Hair follicle dermal papilla cell (primary cell): ENCODE data around the gene RASSF1. TPM values are rescaled to one million over a fixed set of nuclear protein-coding genes. Genes with fewer than 3 reads are reported as not detected.

Experiments
- total RNA-seq: library from RNA; depleted of rRNA; stranded (reverse); fragments of >200 nt; gene quantifications from 2 replicates; pipeline ENCODE4 v1.2.3, GENCODE V29; 2012

RASSF1 gene
- total RNA-seq, result 30.8 and 37.2 TPM in 2 replicates

GRCh38 chr3:50340448-50341329 lies at the start of gene RASSF1:
Gene RASSF1, minus strand, starts transcription at chr3:50340836. Its CDS starts 31 bp downstream, at chr3:50340805.

GRCh38 chr3:50358911-50359759 lies 18.5 kb upstream of the RASSF1 start, which contains the start of gene TMEM115:
Gene TMEM115, minus strand, starts transcription at chr3:50359521. Its CDS starts 458 bp downstream, at chr3:50359063.

GRCh38 chr3:50350527-50351322 lies 10.1 kb upstream of the RASSF1 start, which contains the start of the genes CYB561D2 and NPRL2:
Gene CYB561D2, plus strand, starts transcription at chr3:50350862. Its CDS starts 572 bp downstream, at chr3:50351434.
Gene NPRL2, minus strand, starts transcription at chr3:50350775. Its CDS starts 123 bp downstream, at chr3:50350652.

GRCh38 chr3:50345586-50346234 lies 5.1 kb upstream of the RASSF1 start, which contains the start of gene ZMYND10:
Gene ZMYND10, minus strand, starts transcription at chr3:50345732. Its CDS starts 153 bp downstream, at chr3:50345579.

GRCh38 chr3:50327943-50328691 lies 12.5 kb downstream of the RASSF1 start, which contains the start of gene TUSC2:
Gene TUSC2, minus strand, starts transcription at chr3:50328223. Its CDS starts 124 bp downstream, at chr3:50328099.

GRCh38 chr3:50322386-50323091 lies 18.1 kb downstream of the RASSF1 start, which contains the start of gene HYAL2:
Gene HYAL2, minus strand, starts transcription at chr3:50322745. Its CDS starts 2,256 bp downstream, at chr3:50320489.

GRCh38 chr3:50303013-50303815 lies 37.4 kb downstream of the RASSF1 start, which contains the start of gene HYAL1:
Gene HYAL1, minus strand, starts transcription at chr3:50303574. Its CDS starts 618 bp downstream, at chr3:50302956.

GRCh38 chr3:50298836-50299637 lies 41.6 kb downstream of the RASSF1 start, which contains the start of the genes HYAL3 and NAA80:
Gene HYAL3, minus strand, starts transcription at chr3:50299405. Its CDS starts 3,803 bp downstream, at chr3:50295602.
Gene NAA80, minus strand, starts transcription at chr3:50299405. Its CDS starts 1,942 bp downstream, at chr3:50297463.

GRCh38 chr3:50292159-50293078 lies 48.2 kb downstream of the RASSF1 start, which contains the start of gene IFRD2:
Gene IFRD2, minus strand, starts transcription at chr3:50292429. Its CDS starts 155 bp downstream, at chr3:50292274.

Other genes starting within 250 kb of the RASSF1 start
- 3.6 and 4.5 TPM in 2 replicates for gene SEMA3F, start 185.5 kb downstream of the RASSF1 start, total RNA-seq
- gene GNAT1, start 149.2 kb downstream of the RASSF1 start, total RNA-seq, result not detected in 2 replicates
- not detected in 2 replicates for gene SLC38A3, start 135.6 kb downstream of the RASSF1 start, total RNA-seq
- 387 and 426 TPM in 2 replicates for gene GNAI2, start 104.6 kb downstream of the RASSF1 start, total RNA-seq
- gene SEMA3B, start 71.7 kb downstream of the RASSF1 start, total RNA-seq, result 2.4 and 4.6 TPM in 2 replicates
- not detected in 2 replicates for gene LSMEM2, start 61.7 kb downstream of the RASSF1 start, total RNA-seq
- gene IFRD2, start 48.4 kb downstream of the RASSF1 start, total RNA-seq, result 48.2 and 49.1 TPM in 2 replicates
- 2.1 and 3.8 TPM in 2 replicates for gene HYAL3, start 41.4 kb downstream of the RASSF1 start, total RNA-seq
- gene NAA80, start 41.4 kb downstream of the RASSF1 start, total RNA-seq, result 7.6 and 9.4 TPM in 2 replicates
- gene HYAL1, start 37.3 kb downstream of the RASSF1 start, total RNA-seq, result 0.49 and 0.65 TPM in 2 replicates
- 35.0 and 37.5 TPM in 2 replicates for gene HYAL2, start 18.1 kb downstream of the RASSF1 start, total RNA-seq
- gene TUSC2, start 12.6 kb downstream of the RASSF1 start, total RNA-seq, result 13.8 and 15.9 TPM in 2 replicates
- 0.65 and 2.1 TPM in 2 replicates for gene ZMYND10, start 4.9 kb upstream of the RASSF1 start, total RNA-seq
- 19.1 TPM in 2 replicates for gene NPRL2, start 9.9 kb upstream of the RASSF1 start, total RNA-seq
- gene CYB561D2, start 10.0 kb upstream of the RASSF1 start, total RNA-seq, result 19.1 and 21.9 TPM in 2 replicates
- 70.3 and 75.8 TPM in 2 replicates for gene TMEM115, start 18.7 kb upstream of the RASSF1 start, total RNA-seq
- 0.12 TPM in 1 of 2 replicates, not detected in the other for gene CACNA2D2, start 162.8 kb upstream of the RASSF1 start, total RNA-seq
- gene C3orf18, start 226.9 kb upstream of the RASSF1 start, total RNA-seq, result 28.6 and 35.6 TPM in 2 replicates
- 13.3 and 16.6 TPM in 2 replicates for gene HEMK1, start 228.7 kb upstream of the RASSF1 start, total RNA-seq